Heart left ventricle (tissue), 16 donors: Measurements from ENCODE around the gene SELENOV. TPM values are rescaled to one million over a fixed set of nuclear protein-coding genes. Genes with fewer than 3 reads are reported as not detected.

Experiments used
- ATAC-seq, 4 donors: fragments of 200-7000 bp; cut with Tn5 transposase; one replicate each; pipeline ENCODE4 v1.9.1; 2020 to 2022; ENCODE audit warnings: moderate library complexity in 4 of 4, mild to moderate bottlenecking in 3 of 4, moderate number of reproducible peaks in 1 of 4
- DNase-seq, 5 donors: peaks; one replicate each; pipeline ENCODE4 v3.0.0-alpha.2; 2020
- H3K27ac ChIP-seq, 12 donors: fragments of 200-600 bp; sonication (generic) in 4 of 12; one replicate each; pipeline versions ENCODE4 v1.5.0 to v1.8.0; 2016 to 2022; ENCODE audit warnings: mild to moderate bottlenecking in 2 of 12
- H3K27me3 ChIP-seq, 9 donors: fragments of 200-600 bp; sonication (generic) in 2 of 9; one replicate each; pipeline versions ENCODE4 v1.5.1 to v1.8.0; 2016 to 2022; ENCODE audit warnings: mild to moderate bottlenecking in 3 of 9
- H3K36me3 ChIP-seq, 9 donors: fragments of 200-600 bp; sonication (generic) in 2 of 9; one replicate each; pipeline versions ENCODE4 v1.5.0 to v1.8.0; 2018 to 2022; ENCODE audit warnings: mild to moderate bottlenecking in 2 of 9
- H3K4me1 ChIP-seq, 12 donors: fragments of 200-600 bp; sonication (generic) in 4 of 12; one replicate each; pipeline versions ENCODE4 v1.5.0 to v1.8.0; 2016 to 2022; ENCODE audit warnings: mild to moderate bottlenecking in 3 of 12
- H3K4me3 ChIP-seq, 12 donors: fragments of 200-600 bp; sonication (generic) in 4 of 12; one replicate each; pipeline versions ENCODE4 v1.5.0 to v1.8.0; 2017 to 2022; ENCODE audit warnings: mild to moderate bottlenecking in 9 of 12, moderate library complexity in 4 of 12
- H3K9me3 ChIP-seq, 12 donors: fragments of 200-600 bp; sonication (generic) in 4 of 12; one replicate each; pipeline versions ENCODE4 v1.5.0 to v1.8.0; 2016 to 2022; ENCODE audit warnings: mild to moderate bottlenecking in 1 of 12
- CTCF ChIP-seq, 12 donors: fragments of 200-600 bp; sonication (generic) in 4 of 12; IDR thresholded peaks; one replicate each; pipeline versions ENCODE4 v1.5.0 to v1.8.0; 2018 to 2022; ENCODE audit warnings: antibody characterized with exemption in 12 of 12, mild to moderate bottlenecking in 5 of 12
- POLR2A ChIP-seq, 2 donors: fragments of 450-650 bp; IDR thresholded peaks; one replicate each; pipeline ENCODE4 v1.6.1; 2017; ENCODE audit warnings: antibody characterized with exemption in 2 of 2, mild to moderate bottlenecking in 2 of 2, moderate library complexity in 2 of 2
- WGBS, 4 donors: extraction: QIAGEN DNeasy Blood & Tissue Kit in 2 of 4; methylation state at CpG; one replicate each; pipeline versions ENCODE4 v1.1.5 to v1.1.7; 2013 to 2018; 5-methylcytosine and 5-hydroxymethylcytosine counted together
- intact Hi-C, 10 donors: fragments of 100-400 bp; cut with DNase I; formaldehyde crosslinking; loops; one replicate each; pipeline versions ENCODE4 v1.11.1 to v1.14.2; 2022
- polyA plus RNA-seq, 2 donors: library from polyadenylated mRNA; stranded (reverse); fragments of 200-250 nt; gene quantifications; one replicate each; pipeline ENCODE4 v1.2.3, GENCODE V29; 2013
- total RNA-seq, 9 donors: library from RNA; depleted of rRNA in 2 of 9; stranded (reverse); fragments of >200 nt in 2 of 9; fragmentation: NEBNext Ultra II Directional in 3 of 9; extraction: Animal tissue kit (Norgen Biotek cat#: 25700) in 3 of 9; gene quantifications; one replicate each; pipeline versions ENCODE4 v1.1.0 to v1.2.4, GENCODE V29; 2016 to 2023
- donor health status: ischemic (EF 13 %, LVEDD 7.1; RV severe dilation, severe dysfunction).
- donor health status: healthy with polysubstance abuse.
- donor health status: DM: no; HTN: yes; CAD: no.
- donor health status: DM: no; HTN: no; CAD: no.
- donor health status: ischemic (EF 25% LVEDD 6.9; RV normal size, moderate dysfunction).
- donor health status: ischemic (EF 25% LVEDD 5.7; RV mildly dilated, moderate dysfunction).
- donor health status: healthy.
- donor health status: DM: yes; HTN: yes; CAD: no.
- donor health status: ischemic (EF 35%, LVEDD 5.7; RV mildly dilated, moderate dysfunction).
- donor health status: nonischemic (EF 11% LVEDD 7.7; RV severe dilation, severe dysfunction).
- donor health status: DM: yes; HTN: yes; CAD: no.
- donor health status: PGD.
- donor health status: ischemic (EF 29% LVEDD 5.4; RV normal size, mild dysfunction).
- donor health status: nonischemic (EF 23%, LVEDD 6.1; RV moderate dilation, normal function).

SELENOV gene
- total and polyA plus RNA-seq, 11 donors = not detected

DNA sequence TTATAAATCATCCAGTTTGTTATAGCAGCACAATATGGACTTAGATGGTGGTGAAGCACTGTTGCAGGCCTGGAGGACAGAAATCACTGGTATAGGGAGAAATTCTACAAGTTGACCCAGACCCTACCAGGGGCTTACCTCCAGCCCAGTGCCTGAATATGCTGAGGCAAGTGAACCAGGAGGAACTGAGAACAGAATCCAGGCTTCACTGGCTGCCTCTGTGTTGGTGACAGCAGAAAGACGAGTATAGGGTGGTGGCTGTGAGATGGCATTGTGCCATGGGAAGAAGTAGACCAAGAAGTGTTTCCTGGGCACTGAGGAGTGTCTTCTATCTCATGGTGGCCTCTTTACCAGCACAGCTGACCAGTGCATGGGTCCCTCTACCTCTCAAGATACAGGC is 40.9 kb downstream of the SELENOV start:
- WGBS, 4 donors = 18 to 47% (median 35%) methylated on average over 1 of the region's 1 CpG
- Histone ChIP-seq H3K4me3 (no peak overlapping the region), H3K9me3 (no peaks in the 10 kb centered on the region), H3K36me3 (no peaks in the 10 kb centered on the region), H3K27ac (no peak overlapping the region), H3K4me1 (peaks cover 0 to 56% (median 0%) of the 10 kb centered on the region in 12 donors), H3K27me3 (no peaks in the 10 kb centered on the region)
- no peak for DNase-seq
- TF ChIP-seq CTCF (IDR thresholded peaks at IDR 0.05) = no peak
- no peak for TF ChIP-seq POLR2A (IDR thresholded peaks at IDR 0.05)
- ATAC-seq = no peak
- intact Hi-C loops = loop anchor here in 6 of 10 donors (5.0 to 10.0 kb wide), 4 partner anchors 116 to 409 kb away; partner anchors contain the start of gene FBL (in 3 of the 6)

DNA sequence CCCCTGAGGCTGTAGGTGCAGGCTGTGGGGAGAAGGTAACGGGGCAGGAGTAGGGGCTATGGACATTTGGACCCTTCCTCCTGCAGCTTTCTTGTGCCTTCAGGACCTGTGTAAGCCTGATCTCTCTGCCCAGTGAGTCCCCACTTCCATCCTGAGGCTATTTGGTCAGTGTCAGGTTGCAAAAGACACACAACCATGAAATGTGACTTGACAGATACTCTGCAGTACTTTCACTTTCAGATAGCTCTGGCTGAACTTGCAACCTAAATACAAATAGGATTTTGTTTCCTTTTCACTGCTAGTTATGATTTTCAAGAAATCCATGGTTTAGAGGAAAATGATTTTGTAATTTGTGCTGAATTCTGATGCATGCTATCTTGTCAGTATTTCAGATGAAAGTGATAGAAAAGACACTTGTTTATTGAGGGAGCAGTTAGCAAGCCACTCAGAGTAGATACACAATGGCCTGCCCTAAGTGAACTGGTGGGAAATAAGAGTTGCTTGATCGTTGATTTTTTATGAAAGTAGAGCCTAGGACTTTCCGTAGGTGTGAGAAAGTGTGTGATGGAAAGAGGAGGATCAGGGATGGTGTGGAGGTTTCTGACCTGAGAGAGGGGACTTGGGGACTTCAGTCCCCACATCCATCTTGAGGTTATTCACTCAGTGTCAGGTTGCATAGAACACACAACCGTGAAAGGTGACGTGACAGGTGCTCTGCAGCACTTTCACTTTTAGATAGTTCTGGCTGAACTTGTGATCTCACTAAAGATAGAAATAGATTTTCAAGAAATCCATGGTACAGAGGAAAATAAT is 43.1 kb downstream of the SELENOV start:
- Histone ChIP-seq H3K4me1 (peaks cover 0 to 41% (median 0%) of the 10 kb centered on the region in 12 donors), H3K4me3 (peak overlapping the region in 2 of 12 donors; percentile 16 to 17), H3K36me3 (no peaks in the 10 kb centered on the region), H3K27me3 (peaks cover 0 to 3% (median 0%) of the 10 kb centered on the region in 9 donors), H3K27ac (peak overlapping the region in 1 of 12 donors; percentile 89), H3K9me3 (no peaks in the 10 kb centered on the region)
- DNase-seq (no peak), ATAC-seq (peak in 2 of 4 donors; percentile 31 to 44)
- 69 to 74% (median 73%) methylated on average over 5 of the region's 5 CpGs for WGBS, 4 donors
- TF ChIP-seq CTCF (IDR thresholded peaks at IDR 0.05) = no peak
- TF ChIP-seq POLR2A (IDR thresholded peaks at IDR 0.05) = no peak
- intact Hi-C loops = loop anchor here in 6 of 10 donors (5.0 to 10.0 kb wide), 4 partner anchors 114 to 407 kb away; partner anchors contain the start of gene FBL (in 3 of the 6)

- DNase-seq (no peak), ATAC-seq (no peak)
- Histone ChIP-seq H3K4me3 (no peak overlapping the region), H3K27ac (peak overlapping the region in 1 of 12 donors; percentile 89), H3K4me1 (peaks cover 0 to 40% (median 0%) of the 10 kb centered on the region in 12 donors), H3K9me3 (no peaks in the 10 kb centered on the region), H3K36me3 (no peaks in the 10 kb centered on the region), H3K27me3 (peaks cover 0 to 3% (median 0%) of the 10 kb centered on the region in 9 donors)
- intact Hi-C loops = loop anchor here in 6 of 10 donors (5.0 to 10.0 kb wide), 4 partner anchors 114 to 406 kb away; partner anchors contain the start of gene FBL (in 3 of the 6)
- 66 to 75% (median 71%) methylated on average over 6 of the region's 6 CpGs for WGBS, 4 donors
- TF ChIP-seq POLR2A (IDR thresholded peaks at IDR 0.05) = no peak
- no peak for TF ChIP-seq CTCF (IDR thresholded peaks at IDR 0.05)
Measured at GRCh38 chr19:39558624-39559117, 43.7 kb downstream of the SELENOV start.

- Histone ChIP-seq H3K4me3 (no peak overlapping the region), H3K27me3 (peaks cover 0 to 19% (median 0%) of the 10 kb centered on the region in 9 donors), H3K9me3 (no peaks in the 10 kb centered on the region), H3K27ac (no peak overlapping the region), H3K36me3 (no peaks in the 10 kb centered on the region), H3K4me1 (peaks cover 0 to 11% (median 0%) of the 10 kb centered on the region in 12 donors)
- intact Hi-C loops = no loop called here
- ATAC-seq (no peak), DNase-seq (no peak)
- 62 to 86% (median 77%) methylated on average over 2 of the region's 2 CpGs for WGBS, 4 donors
- no peak for TF ChIP-seq CTCF (IDR thresholded peaks at IDR 0.05)
- TF ChIP-seq POLR2A (IDR thresholded peaks at IDR 0.05) = no peak
Measured at GRCh38 chr19:39563408-39563807, 48.5 kb downstream of the SELENOV start.
